Neuronal stem cell (in vitro differentiated cells): ENCODE measurements around the gene PPP1R2. TPM values are rescaled to one million over a fixed set of nuclear protein-coding genes. Genes with fewer than 3 reads are reported as not detected.

ENCODE experiments used
- DNase-seq: peaks from one replicate; pipeline ENCODE4 v3.0.0-alpha.2; 2013; ENCODE audit warnings: low spot score
- H2AFZ ChIP-seq: one replicate; pipeline ENCODE4 v1.6.1; 2013; ENCODE audit warnings: mild to moderate bottlenecking, low read length, inconsistent platforms
- H2AK5ac ChIP-seq: 2 replicates; pipeline ENCODE4 v1.6.1; 2013; ENCODE audit warnings: low read depth, mild to moderate bottlenecking, inconsistent platforms, low read length, moderate library complexity, mixed read lengths
- H2BK120ac ChIP-seq: 2 replicates; pipeline ENCODE4 v1.6.1; 2013; ENCODE audit warnings: low read depth, mild to moderate bottlenecking, inconsistent platforms, low read length, moderate library complexity, mixed read lengths
- H2BK12ac ChIP-seq: one replicate; pipeline ENCODE4 v1.6.1; 2013; ENCODE audit warnings: low read length, inconsistent platforms
- H2BK15ac ChIP-seq: 2 replicates; pipeline ENCODE4 v1.6.1; 2013; ENCODE audit warnings: mild to moderate bottlenecking, low read length, inconsistent platforms, mixed read lengths
- H2BK5ac ChIP-seq: one replicate; pipeline ENCODE4 v1.6.1; 2013; ENCODE audit warnings: inconsistent platforms, mild to moderate bottlenecking, low read length, moderate library complexity
- H3K14ac ChIP-seq: one replicate; pipeline ENCODE4 v1.6.1; 2013; ENCODE audit warnings: low read length, inconsistent platforms
- H3K18ac ChIP-seq: 2 replicates; pipeline ENCODE4 v1.6.1; 2013; ENCODE audit warnings: low read length, inconsistent platforms
- H3K23ac ChIP-seq: 2 replicates; pipeline ENCODE4 v1.6.1; 2013; ENCODE audit warnings: low read depth, mild to moderate bottlenecking, mixed read lengths, low read length, inconsistent platforms; ENCODE audit not compliant: poor library complexity
- H3K27ac ChIP-seq: replicated peaks from 3 replicates; pipeline ENCODE4 v1.5.1; 2013; ENCODE audit warnings: low read length, inconsistent platforms
- H3K27me3 ChIP-seq, 3 experiments: 2 replicates each; pipeline ENCODE4 v1.6.1; 2013; ENCODE audit warnings: low read length in 3 of 3, mild to moderate bottlenecking in 2 of 3, inconsistent platforms in 1 of 3, low read depth in 1 of 3, mixed read lengths in 1 of 3, moderate library complexity in 1 of 3; ENCODE audit not compliant: control insufficient read depth in 3 of 3, insufficient read depth in 3 of 3
- H3K36me3 ChIP-seq, 2 donors: replicated peaks in 1 of 2; 2 replicates each; pipeline ENCODE4 v1.6.1; 2013; ENCODE audit warnings: low read length in 2 of 2; ENCODE audit not compliant: control insufficient read depth in 2 of 2, insufficient read depth in 2 of 2
- H3K4ac ChIP-seq: 2 replicates; pipeline ENCODE4 v1.6.1; 2013; ENCODE audit warnings: inconsistent platforms, mild to moderate bottlenecking, low read length, moderate library complexity
- H3K4me1 ChIP-seq, 2 donors: 1 replicate in 1 of 2; 2 replicates in 1 of 2; pipeline ENCODE4 v1.6.1; 2013; ENCODE audit warnings: low read length in 2 of 2, low read depth in 1 of 2; ENCODE audit not compliant: control insufficient read depth in 2 of 2, insufficient read depth in 1 of 2
- H3K4me2 ChIP-seq: one replicate; pipeline ENCODE4 v1.6.1; 2013; ENCODE audit warnings: mild to moderate bottlenecking, low read length, inconsistent platforms; ENCODE audit not compliant: insufficient read depth, poor library complexity, severe bottlenecking
- H3K4me3 ChIP-seq, 2 donors: 2 replicates each; pipeline ENCODE4 v1.5.1; 2013; ENCODE audit warnings: low read length in 2 of 2, mild to moderate bottlenecking in 2 of 2, inconsistent platforms in 1 of 2, moderate library complexity in 1 of 2
- H3K79me1 ChIP-seq: one replicate; pipeline ENCODE4 v1.6.1; 2013; ENCODE audit warnings: low read depth, mild to moderate bottlenecking, inconsistent platforms, low read length, moderate library complexity
- H3K9ac ChIP-seq: one replicate; pipeline ENCODE4 v1.6.1; 2013; ENCODE audit warnings: mild to moderate bottlenecking, low read depth, low read length, inconsistent platforms; ENCODE audit not compliant: poor library complexity
- H3K9me3 ChIP-seq, 2 donors: replicated peaks in 1 of 2; 2 replicates each; pipeline versions ENCODE3 to v1.6.1; 2013; ENCODE audit warnings: low read length in 2 of 2, mild to moderate bottlenecking in 2 of 2, inconsistent platforms in 1 of 2, low read depth in 1 of 2, mixed read lengths in 1 of 2, moderate library complexity in 1 of 2; ENCODE audit not compliant: control insufficient read depth in 2 of 2, insufficient read depth in 1 of 2
- H4K8ac ChIP-seq: one replicate; pipeline ENCODE4 v1.6.1; 2013; ENCODE audit warnings: low read depth, mild to moderate bottlenecking, inconsistent platforms, low read length, moderate library complexity
- H4K91ac ChIP-seq: one replicate; pipeline ENCODE4 v1.6.1; 2013; ENCODE audit warnings: low read length, low read depth, mild to moderate bottlenecking, inconsistent platforms; ENCODE audit not compliant: poor library complexity
- WGBS, 2 donors: extraction: QIAGEN DNeasy Blood & Tissue Kit; methylation state at CpG; one replicate each; pipeline ENCODE4 v1.1.7; 2013; ENCODE audit warnings: missing lambda C conversion rate in 2 of 2, mixed read lengths in 1 of 2; ENCODE audit not compliant: insufficient read length in 2 of 2, insufficient replicate concordance in 1 of 2; ENCODE audit errors: extremely low coverage in 2 of 2; 5-methylcytosine and 5-hydroxymethylcytosine counted together
- small RNA-seq: library from polyadenylated mRNA; stranded (forward); fragments of <200 nt; extraction: miRNeasy Mini kit (QIAGEN cat#:217004); gene quantifications from one replicate; pipeline ENCODE3, GENCODE V24; 2013; ENCODE audit not compliant: insufficient read depth

Gene PPP1R2

DNA sequence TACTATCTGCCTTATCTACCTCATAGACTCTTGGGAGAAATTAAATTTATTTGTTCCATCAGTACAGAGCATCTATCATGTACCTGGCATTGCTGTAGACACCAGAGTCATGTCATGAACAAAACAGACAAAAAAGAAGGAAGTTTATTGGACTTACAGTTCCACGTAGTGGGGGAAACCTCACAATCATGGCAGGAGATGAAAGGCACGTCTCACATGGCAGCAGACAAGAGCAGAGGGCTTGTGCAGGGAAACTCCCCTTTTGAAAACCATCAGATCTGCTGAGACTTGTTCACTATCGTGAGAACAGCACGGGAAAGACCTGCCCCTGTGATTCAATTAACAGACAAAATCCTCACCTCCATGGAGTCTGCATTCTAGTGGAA, 74.7 kb downstream of the PPP1R2 start:
- Histone ChIP-seq H2AK5ac (no peak overlapping the region), H3K9ac (no peak overlapping the region), H3K9me3 (peaks cover 0 to 6% of the 10 kb centered on the region in 2 donors), H2BK15ac (no peak overlapping the region), H2BK5ac (no peak overlapping the region), H3K4me1 (no peaks in the 10 kb centered on the region), H2BK12ac (no peak overlapping the region), H3K14ac (no peak overlapping the region), H3K23ac (no peak overlapping the region), H2AFZ (no peak overlapping the region), H2BK120ac (no peak overlapping the region), H3K27me3 (no peaks in the 10 kb centered on the region), H4K91ac (no peak overlapping the region), H3K27ac (no peak overlapping the region), H3K4me3 (no peak overlapping the region), H3K4ac (no peak overlapping the region), H3K18ac (no peak overlapping the region), H4K8ac (no peak overlapping the region), H3K79me1 (no peaks in the 10 kb centered on the region), H3K4me2 (no peak overlapping the region), H3K36me3 (no peaks in the 10 kb centered on the region)
- no peak for DNase-seq
- no CpG with 5 or more reads among the region's 4 CpGs for WGBS, 2 donors

GRCh38 chr3:195467641-195468390, 75.3 kb downstream of the PPP1R2 start:
- H2BK5ac ChIP-seq = no peak overlapping the region
- no peak overlapping the region for H2BK12ac ChIP-seq
- H4K8ac ChIP-seq = no peak overlapping the region
- peaks cover 0 to 6% of the 10 kb centered on the region in 2 donors for H3K9me3 ChIP-seq
- no peak overlapping the region for H3K4ac ChIP-seq
- no peak overlapping the region for H2BK120ac ChIP-seq
- H3K18ac ChIP-seq = no peak overlapping the region
- H3K23ac ChIP-seq = no peak overlapping the region
- no peak overlapping the region for H2AFZ ChIP-seq
- H3K4me1 ChIP-seq = no peaks in the 10 kb centered on the region
- no CpG with 5 or more reads among the region's 5 CpGs for WGBS, 2 donors
- H3K4me2 ChIP-seq = no peak overlapping the region
- H3K27me3 ChIP-seq = no peaks in the 10 kb centered on the region
- no peaks in the 10 kb centered on the region for H3K36me3 ChIP-seq
- H3K79me1 ChIP-seq = no peaks in the 10 kb centered on the region
- no peak overlapping the region for H4K91ac ChIP-seq
- no peak overlapping the region for H3K4me3 ChIP-seq
- no peak overlapping the region for H3K14ac ChIP-seq
- H3K27ac ChIP-seq = no peak overlapping the region
- no peak overlapping the region for H2AK5ac ChIP-seq
- no peak overlapping the region for H3K9ac ChIP-seq
- no peak for DNase-seq
- H2BK15ac ChIP-seq = no peak overlapping the region

DNA sequence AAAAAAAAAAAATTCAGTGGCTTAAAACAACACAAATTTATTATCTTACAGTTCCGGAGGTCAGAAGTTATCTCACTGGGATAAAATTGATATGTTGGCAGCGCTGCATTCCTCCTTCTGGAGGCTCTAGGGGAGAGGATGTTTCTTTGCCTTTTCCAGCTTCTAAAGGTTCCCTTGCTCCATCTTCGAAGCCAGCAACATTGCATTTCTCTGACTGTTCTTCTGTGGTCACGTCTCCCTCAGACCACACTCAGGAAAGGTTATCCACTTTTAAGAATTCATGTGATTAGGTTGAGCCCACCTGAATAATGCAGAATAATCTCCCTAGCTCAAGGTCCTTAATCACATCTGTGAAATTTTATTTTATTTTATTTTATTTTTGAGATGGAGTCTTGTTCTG, 76.9 kb downstream of the PPP1R2 start:
- Histone ChIP-seq H3K9me3 (peaks cover 0 to 6% of the 10 kb centered on the region in 2 donors), H4K8ac (no peak overlapping the region), H4K91ac (no peak overlapping the region), H3K79me1 (no peaks in the 10 kb centered on the region), H2BK5ac (no peak overlapping the region), H3K23ac (no peak overlapping the region), H3K4ac (no peak overlapping the region), H3K36me3 (no peaks in the 10 kb centered on the region), H3K4me1 (peaks cover 0 to 1% of the 10 kb centered on the region in 2 donors), H3K4me3 (no peak overlapping the region), H3K4me2 (no peak overlapping the region), H2AFZ (no peak overlapping the region), H2BK12ac (no peak overlapping the region), H3K9ac (no peak overlapping the region), H3K27ac (no peak overlapping the region), H2AK5ac (no peak overlapping the region), H2BK120ac (no peak overlapping the region), H2BK15ac (no peak overlapping the region), H3K18ac (no peak overlapping the region), H3K27me3 (no peaks in the 10 kb centered on the region), H3K14ac (no peak overlapping the region)
- WGBS, 2 donors = no CpG with 5 or more reads among the region's 4 CpGs
- DNase-seq = no peak

Small RNA genes lying within 50 kb of the gene (small RNA-seq; reads per million reads assigned to genes)
- gene RN7SL73P (not detected), gene RNU6ATAC24P (not detected)
